CD8-positive, alpha-beta memory T cell (primary cell): ENCODE results near the gene TOM1L2. TPM values are rescaled to one million over a fixed set of nuclear protein-coding genes. Genes with fewer than 3 reads are reported as not detected.

Experiments used
- CTCF ChIA-PET: fragments of 350-600 bp; sonication (Branson Sonifier 250); formaldehyde crosslinking; loops from one replicate; lab custom pipeline; 2021; ENCODE audit warnings: antibody characterized with exemption; lab: Charles Lee
- POLR2A ChIA-PET: fragments of 350-600 bp; sonication (Branson Sonifier 250); formaldehyde crosslinking; loops from one replicate; lab custom pipeline; 2021; ENCODE audit warnings: antibody characterized with exemption; lab: Charles Lee
- DNase-seq, 5 donors: peaks; one replicate each; pipeline versions ENCODE4 v3.0.0 to v3.0.0-alpha.2; 2020 to 2022; ENCODE audit warnings: mixed read lengths in 1 of 5
- H3K27ac ChIP-seq: one replicate; pipeline ENCODE4 v1.7.0; 2013; ENCODE audit warnings: low read depth, mild to moderate bottlenecking, low read length, moderate library complexity
- H3K27me3 ChIP-seq: 2 replicates; pipeline ENCODE4 v1.7.0; 2013; ENCODE audit warnings: low read length, mild to moderate bottlenecking; ENCODE audit not compliant: insufficient read depth, poor library complexity, severe bottlenecking
- H3K36me3 ChIP-seq: 2 replicates; pipeline ENCODE4 v1.7.0; 2013; ENCODE audit warnings: mild to moderate bottlenecking, low read length, moderate library complexity; ENCODE audit not compliant: insufficient read depth
- H3K4me1 ChIP-seq: 2 replicates; pipeline ENCODE4 v1.7.0; 2013; ENCODE audit warnings: mild to moderate bottlenecking, low read length, moderate library complexity; ENCODE audit not compliant: insufficient read depth
- H3K4me3 ChIP-seq: 2 replicates; pipeline ENCODE4 v1.7.0; 2013; ENCODE audit warnings: mild to moderate bottlenecking, low read length
- H3K9me3 ChIP-seq: 2 replicates; pipeline ENCODE4 v1.7.0; 2013; ENCODE audit warnings: mild to moderate bottlenecking, low read length
- H3K27ac Mint-ChIP-seq, 8 donors: one replicate each; pipeline ENCODE4 v1.8.0; 2020 to 2021; ENCODE audit warnings: mixed read lengths in 8 of 8, mild to moderate bottlenecking in 6 of 8, inconsistent platforms in 3 of 8, moderate library complexity in 3 of 8
- H3K27me3 Mint-ChIP-seq, 2 donors: one replicate each; pipeline ENCODE4 v1.8.0; 2020 to 2021; ENCODE audit warnings: mixed read lengths in 2 of 2, mild to moderate bottlenecking in 1 of 2, moderate library complexity in 1 of 2
- H3K36me3 Mint-ChIP-seq, 3 donors: one replicate each; pipeline ENCODE4 v1.8.0; 2020 to 2021; ENCODE audit warnings: mixed read lengths in 3 of 3, inconsistent platforms in 1 of 3, mild to moderate bottlenecking in 1 of 3
- H3K4me1 Mint-ChIP-seq, 3 donors: one replicate each; pipeline ENCODE4 v1.8.0; 2020 to 2021; ENCODE audit warnings: mixed read lengths in 3 of 3, inconsistent platforms in 1 of 3, mild to moderate bottlenecking in 1 of 3
- H3K4me3 Mint-ChIP-seq, 7 donors: one replicate each; pipeline ENCODE4 v1.8.0; 2020 to 2021; ENCODE audit warnings: mixed read lengths in 7 of 7, mild to moderate bottlenecking in 6 of 7, moderate library complexity in 4 of 7, inconsistent platforms in 2 of 7
- H3K9me3 Mint-ChIP-seq, 5 donors: one replicate each; pipeline ENCODE4 v1.8.0; 2020 to 2022; ENCODE audit warnings: mixed read lengths in 5 of 5, mild to moderate bottlenecking in 3 of 5, moderate library complexity in 2 of 5, inconsistent platforms in 1 of 5
- polyA plus RNA-seq: library from polyadenylated mRNA; unstranded; fragments of 300-500 nt; fragmentation: Illumina TruSeq; gene quantifications from one replicate; pipeline ENCODE4 v1.2.3, GENCODE V29; 2021
- total RNA-seq, 2 experiments: library from RNA; stranded (reverse); gene quantifications; one replicate each; pipeline ENCODE4 v1.2.3, GENCODE V29; 2021

TOM1L2 gene
- total and polyA plus RNA-seq, 3 experiments from 2014 or later, result 6.5 to 11.3 (median 10.0) TPM

DNA sequence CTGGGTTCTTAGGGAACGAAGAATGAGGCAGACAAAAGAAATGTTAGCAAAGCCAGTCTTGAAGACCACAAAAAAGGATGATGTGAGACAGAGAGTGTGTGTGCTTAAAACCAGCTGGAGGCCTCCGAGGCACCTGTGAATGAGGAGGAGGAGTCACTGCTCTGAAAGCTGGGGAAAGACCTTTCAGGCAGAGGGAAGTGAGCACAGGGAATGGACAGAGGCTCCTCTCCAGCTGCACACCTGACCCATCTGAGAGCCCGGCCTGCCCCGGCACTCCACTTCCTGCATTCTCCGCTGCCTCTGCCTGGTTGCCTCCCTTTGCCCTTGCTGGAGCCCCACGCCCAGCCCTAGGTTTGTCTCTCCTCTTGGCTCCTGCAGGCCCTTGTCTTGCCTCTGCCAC, 80.2 kb downstream of the TOM1L2 start:
- Mint-ChIP-seq H3K4me3 (peak overlapping the region in 1 of 7 donors; percentile 62), H3K36me3 (peaks cover 0 to 74% (median 17%) of the 10 kb centered on the region in 3 donors), H3K4me1 (no peaks in the 10 kb centered on the region), H3K27me3 (peaks cover 0 to 2% of the 10 kb centered on the region in 2 donors), H3K27ac (peak overlapping the region in 2 of 8 donors; percentile 16 to 38), H3K9me3 (no peaks in the 10 kb centered on the region)
- DNase-seq, result no peak
- Histone ChIP-seq H3K4me1 (no peaks in the 10 kb centered on the region), H3K9me3 (no peaks in the 10 kb centered on the region), H3K4me3 (no peak overlapping the region), H3K36me3 (peaks cover 17% of the 10 kb centered on the region), H3K27ac (no peak overlapping the region), H3K27me3 (no peaks in the 10 kb centered on the region)
- ChIA-PET POLR2A (no interaction called here), CTCF (interaction anchor here (3.7 kb wide), 1 partner anchor 141 kb away, joined by 18 read pairs; no protein-coding TSS in a partner anchor)

DNA sequence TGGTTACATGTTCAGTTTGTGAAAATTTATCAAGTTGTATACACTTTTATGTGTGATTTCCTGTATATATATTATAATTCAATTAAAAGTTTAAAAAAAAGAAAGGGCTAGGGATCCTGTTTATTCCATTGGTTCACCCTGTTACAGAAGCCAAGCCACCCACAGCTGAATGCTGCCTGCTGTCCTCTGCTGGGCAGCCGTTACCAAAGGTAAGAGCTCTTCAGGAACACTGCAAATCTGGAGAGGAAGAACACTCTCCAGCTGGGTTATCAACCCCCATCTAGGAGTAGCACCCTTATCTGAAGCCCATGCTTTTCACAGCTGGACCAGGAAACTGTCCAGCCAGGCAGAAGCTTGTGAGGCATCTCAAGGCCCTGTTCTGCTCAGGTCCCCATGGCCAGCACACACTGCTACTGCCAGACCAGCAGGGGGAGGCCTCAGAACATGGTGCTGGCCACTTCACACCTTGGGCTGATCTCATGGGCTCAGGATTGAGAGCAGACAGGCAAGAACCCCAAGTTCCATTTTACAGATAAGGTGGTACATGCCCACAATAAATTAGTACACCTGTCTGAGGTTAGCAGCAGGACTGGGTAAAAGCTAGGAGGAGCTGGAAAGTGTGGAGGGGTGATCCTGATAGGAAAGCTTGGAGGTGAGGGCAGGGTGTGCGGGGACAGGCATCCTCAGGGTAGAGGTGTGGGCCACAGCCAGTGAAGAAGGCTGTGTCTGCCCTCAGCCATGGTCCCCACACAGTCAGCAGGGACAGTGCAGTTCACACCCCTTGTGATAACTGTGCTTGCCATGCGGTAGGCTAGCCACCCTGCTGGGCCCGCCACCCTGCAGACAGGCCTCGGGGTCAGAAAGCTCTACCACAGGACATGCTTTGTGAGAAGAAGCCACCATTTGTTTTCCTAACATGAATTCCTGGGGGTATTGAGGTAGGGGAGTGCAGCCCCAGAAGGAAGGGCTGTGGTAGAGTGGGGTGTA, 81.1 kb downstream of the TOM1L2 start:
- CTCF ChIA-PET, result interaction anchor here (0.7 to 3.7 kb wide), 6 partner anchors 10 to 144 kb away, joined by 3 to 18 read pairs (median 3); no protein-coding TSS in a partner anchor
- peak; percentile 9 to 53 (median 14) for DNase-seq
- Histone ChIP-seq H3K27me3 (no peaks in the 10 kb centered on the region), H3K36me3 (peaks cover 8% of the 10 kb centered on the region), H3K4me3 (no peak overlapping the region), H3K9me3 (no peaks in the 10 kb centered on the region), H3K27ac (no peak overlapping the region), H3K4me1 (no peaks in the 10 kb centered on the region)
- Mint-ChIP-seq H3K4me1 (no peaks in the 10 kb centered on the region), H3K27me3 (peaks cover 0 to 2% of the 10 kb centered on the region in 2 donors), H3K27ac (peak overlapping the region in 1 of 8 donors; percentile 27), H3K9me3 (no peaks in the 10 kb centered on the region), H3K4me3 (no peak overlapping the region), H3K36me3 (peaks cover 0 to 73% (median 14%) of the 10 kb centered on the region in 3 donors)
- POLR2A ChIA-PET, result no interaction called here

DNA sequence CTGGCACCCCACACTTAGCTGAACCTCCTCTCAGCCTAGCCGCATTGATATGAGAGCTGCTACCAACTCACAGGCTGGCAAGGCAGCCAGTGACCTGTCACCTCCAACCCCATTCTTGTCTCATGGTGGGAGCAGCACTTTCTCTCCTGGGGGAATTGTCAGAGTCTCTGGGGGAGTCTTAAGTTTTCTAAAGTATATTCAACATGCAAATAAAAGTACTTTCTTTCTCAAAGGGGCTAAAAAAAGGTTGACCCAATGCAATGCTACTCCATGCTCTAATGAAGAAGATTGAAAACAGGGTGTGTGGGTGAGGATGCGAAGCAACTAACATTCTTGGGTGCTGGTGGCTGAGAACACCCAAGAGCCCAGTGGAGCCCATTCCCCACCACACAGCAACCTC, 82.3 kb downstream of the TOM1L2 start:
- H3K9me3 Mint-ChIP-seq, result no peaks in the 10 kb centered on the region
- Histone ChIP-seq H3K4me3 (no peak overlapping the region), H3K36me3 (no peaks in the 10 kb centered on the region), H3K27ac (no peak overlapping the region), H3K9me3 (no peaks in the 10 kb centered on the region), H3K4me1 (no peaks in the 10 kb centered on the region), H3K27me3 (no peaks in the 10 kb centered on the region)
- H3K4me1 Mint-ChIP-seq, result no peaks in the 10 kb centered on the region
- H3K27ac Mint-ChIP-seq, result peak overlapping the region in 1 of 8 donors; percentile 82
- CTCF ChIA-PET, result interaction anchor here (3.7 kb wide), 1 partner anchor 143 kb away, joined by 18 read pairs; no protein-coding TSS in a partner anchor
- POLR2A ChIA-PET, result no interaction called here
- H3K36me3 Mint-ChIP-seq, result peaks cover 3 to 70% (median 12%) of the 10 kb centered on the region in 3 donors
- DNase-seq, result no peak
- H3K4me3 Mint-ChIP-seq, result no peak overlapping the region
- H3K27me3 Mint-ChIP-seq, result peaks cover 0 to 2% of the 10 kb centered on the region in 2 donors

DNA sequence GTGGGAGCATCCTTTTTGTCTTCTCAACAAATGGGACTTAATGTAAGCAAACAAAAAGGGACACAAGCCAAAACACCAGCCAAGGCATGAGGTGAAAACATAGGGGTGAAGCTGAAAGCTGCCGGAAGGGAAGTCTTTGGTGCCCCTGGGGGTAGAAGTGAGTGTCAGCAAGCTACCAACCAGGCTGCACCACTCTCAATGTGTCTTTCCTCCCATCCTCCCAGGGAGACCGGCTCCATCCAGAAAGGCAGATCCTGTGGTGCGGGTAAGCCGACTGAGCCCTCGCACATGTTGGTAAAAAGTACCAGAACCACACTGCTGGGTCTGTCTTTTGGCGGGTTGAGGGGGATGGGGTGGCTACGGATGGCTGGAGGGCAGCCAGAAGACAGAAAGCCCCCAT, 83.4 kb downstream of the TOM1L2 start:
- H3K27ac Mint-ChIP-seq, result peak overlapping the region in 1 of 8 donors; percentile 73
- POLR2A ChIA-PET, result no interaction called here
- H3K4me1 Mint-ChIP-seq, result no peaks in the 10 kb centered on the region

DNA sequence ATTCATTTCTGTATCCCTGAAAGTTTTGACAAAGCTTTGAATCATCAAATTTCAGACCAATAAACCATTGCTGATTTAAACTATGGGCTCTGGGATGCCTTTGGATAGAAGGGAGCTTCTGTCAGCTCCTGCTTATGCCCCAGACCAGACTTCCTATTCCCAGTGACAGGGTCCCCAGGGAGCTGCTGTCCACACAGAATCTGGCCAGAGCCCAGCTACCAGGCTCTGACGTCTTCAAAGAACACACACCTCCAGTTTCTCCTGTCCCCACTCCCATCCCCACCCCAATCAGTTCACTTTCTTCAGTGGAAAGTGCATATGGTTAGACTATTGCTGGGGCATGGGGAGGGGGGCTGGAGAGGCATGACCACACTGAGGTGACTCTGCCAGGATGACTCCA, 83.8 kb downstream of the TOM1L2 start:
- no peak overlapping the region for H3K27ac ChIP-seq
- H3K9me3 ChIP-seq, result no peaks in the 10 kb centered on the region
- POLR2A ChIA-PET, result no interaction called here
- H3K4me1 Mint-ChIP-seq, result no peaks in the 10 kb centered on the region
- CTCF ChIA-PET, result interaction anchor here (1.2 kb wide), 1 partner anchor 9 kb away, joined by 4 read pairs; no protein-coding TSS in a partner anchor
- peaks cover 0 to 2% of the 10 kb centered on the region in 2 donors for H3K27me3 Mint-ChIP-seq
- no peak overlapping the region for H3K4me3 Mint-ChIP-seq
- H3K27me3 ChIP-seq, result no peaks in the 10 kb centered on the region
- H3K4me3 ChIP-seq, result no peak overlapping the region
- H3K27ac Mint-ChIP-seq, result peak overlapping the region in 1 of 8 donors; percentile 73
- H3K36me3 ChIP-seq, result peaks cover 14% of the 10 kb centered on the region
- peaks cover 3 to 67% (median 15%) of the 10 kb centered on the region in 3 donors for H3K36me3 Mint-ChIP-seq
- H3K9me3 Mint-ChIP-seq, result no peaks in the 10 kb centered on the region
- H3K4me1 ChIP-seq, result no peaks in the 10 kb centered on the region
- no peak for DNase-seq

More for the DNA sequence above, 83.4 kb downstream of the TOM1L2 start:
- no peak overlapping the region for H3K4me3 ChIP-seq
- DNase-seq, result no peak
- Mint-ChIP-seq H3K27me3 (peaks cover 0 to 2% of the 10 kb centered on the region in 2 donors), H3K36me3 (peaks cover 3 to 70% (median 16%) of the 10 kb centered on the region in 3 donors), H3K4me3 (no peak overlapping the region), H3K9me3 (no peaks in the 10 kb centered on the region)
- H3K27ac ChIP-seq, result no peak overlapping the region
- no peaks in the 10 kb centered on the region for H3K4me1 ChIP-seq
- CTCF ChIA-PET, result interaction anchor here (1.2 to 3.7 kb wide), 2 partner anchors 8 to 144 kb away, joined by 4 to 18 read pairs; no protein-coding TSS in a partner anchor
- no peaks in the 10 kb centered on the region for H3K9me3 ChIP-seq
- peaks cover 11% of the 10 kb centered on the region for H3K36me3 ChIP-seq
- no peaks in the 10 kb centered on the region for H3K27me3 ChIP-seq

DNA sequence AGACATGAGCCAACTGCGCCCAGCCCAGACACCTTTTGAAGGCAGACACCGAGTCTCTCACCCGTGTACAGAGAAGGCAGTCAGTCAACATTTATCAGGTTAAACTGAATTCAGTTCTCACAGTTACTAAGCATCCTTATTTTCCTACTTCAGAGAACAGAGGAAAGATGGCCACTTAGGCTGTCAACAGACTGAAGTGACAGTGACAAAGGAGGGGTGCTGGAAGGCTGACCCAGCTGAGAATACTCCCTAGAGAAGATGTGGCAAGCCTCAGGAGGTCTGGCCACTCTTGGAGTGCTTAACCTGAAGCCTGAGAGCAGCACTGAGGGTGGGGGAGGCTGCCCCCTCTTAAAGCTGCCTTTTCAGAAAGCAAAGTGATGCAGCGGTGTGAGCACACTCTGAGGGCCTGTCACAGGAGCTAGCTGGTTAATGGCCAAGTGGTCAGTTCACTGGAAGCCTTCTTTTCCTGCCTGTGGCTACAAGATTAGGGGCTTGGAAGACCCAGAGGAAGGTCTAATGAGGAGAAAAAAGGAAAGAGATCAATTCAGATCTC, 84.4 kb downstream of the TOM1L2 start:
- Histone ChIP-seq H3K27me3 (no peaks in the 10 kb centered on the region), H3K4me1 (no peaks in the 10 kb centered on the region), H3K27ac (no peak overlapping the region), H3K9me3 (no peaks in the 10 kb centered on the region), H3K4me3 (no peak overlapping the region), H3K36me3 (peaks cover 14% of the 10 kb centered on the region)
- ChIA-PET POLR2A (no interaction called here), CTCF (interaction anchor here (1.0 to 1.2 kb wide), 2 partner anchors 9 to 145 kb away, joined by 3 to 4 read pairs; no protein-coding TSS in a partner anchor)
- Mint-ChIP-seq H3K4me3 (no peak overlapping the region), H3K36me3 (peaks cover 3 to 65% (median 10%) of the 10 kb centered on the region in 3 donors), H3K27me3 (peaks cover 0 to 2% of the 10 kb centered on the region in 2 donors), H3K4me1 (no peaks in the 10 kb centered on the region), H3K27ac (no peak overlapping the region), H3K9me3 (no peaks in the 10 kb centered on the region)
- no peak for DNase-seq

DNA sequence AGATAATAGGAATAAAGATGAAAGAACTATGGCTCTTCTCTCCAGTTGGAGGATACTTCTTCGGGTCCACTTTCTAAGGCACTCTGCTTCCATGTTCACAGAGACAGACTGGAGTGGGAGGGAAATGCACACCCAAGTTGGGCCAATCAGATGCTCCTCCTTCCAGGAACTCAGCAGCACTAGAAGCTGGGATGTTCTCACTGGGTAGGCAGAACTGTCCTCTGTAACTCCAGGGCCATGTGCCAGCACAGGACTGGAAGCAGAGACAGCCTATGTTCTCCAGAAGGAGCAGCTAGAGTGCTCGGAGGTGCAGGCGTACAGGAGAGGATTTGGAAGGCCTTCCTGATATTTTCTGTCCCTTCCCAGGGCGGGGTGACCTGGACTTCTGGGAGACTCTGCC, 85.5 kb downstream of the TOM1L2 start:
- Mint-ChIP-seq H3K27me3 (peaks cover 0 to 2% of the 10 kb centered on the region in 2 donors), H3K4me3 (no peak overlapping the region), H3K9me3 (no peaks in the 10 kb centered on the region), H3K27ac (no peak overlapping the region), H3K4me1 (no peaks in the 10 kb centered on the region), H3K36me3 (peaks cover 3 to 66% (median 10%) of the 10 kb centered on the region in 3 donors)
- Histone ChIP-seq H3K4me1 (no peaks in the 10 kb centered on the region), H3K9me3 (no peaks in the 10 kb centered on the region), H3K27me3 (no peaks in the 10 kb centered on the region), H3K27ac (no peak overlapping the region), H3K4me3 (no peak overlapping the region), H3K36me3 (peaks cover 14% of the 10 kb centered on the region)
- ChIA-PET CTCF (interaction anchor here (1.0 kb wide), 1 partner anchor 147 kb away, joined by 3 read pairs; no protein-coding TSS in a partner anchor), POLR2A (no interaction called here)
- no peak for DNase-seq
